Right kidney (tissue), 1 donor: ENCODE data around the gene MYMX.
A peak's percentile ranks its signal among the peaks of the same experiment; 100 is the strongest.

Experiments
- DNase-seq: peaks from one replicate; pipeline ENCODE4 v3.0.0-alpha.2; 2016

Gene MYMX

DNA sequence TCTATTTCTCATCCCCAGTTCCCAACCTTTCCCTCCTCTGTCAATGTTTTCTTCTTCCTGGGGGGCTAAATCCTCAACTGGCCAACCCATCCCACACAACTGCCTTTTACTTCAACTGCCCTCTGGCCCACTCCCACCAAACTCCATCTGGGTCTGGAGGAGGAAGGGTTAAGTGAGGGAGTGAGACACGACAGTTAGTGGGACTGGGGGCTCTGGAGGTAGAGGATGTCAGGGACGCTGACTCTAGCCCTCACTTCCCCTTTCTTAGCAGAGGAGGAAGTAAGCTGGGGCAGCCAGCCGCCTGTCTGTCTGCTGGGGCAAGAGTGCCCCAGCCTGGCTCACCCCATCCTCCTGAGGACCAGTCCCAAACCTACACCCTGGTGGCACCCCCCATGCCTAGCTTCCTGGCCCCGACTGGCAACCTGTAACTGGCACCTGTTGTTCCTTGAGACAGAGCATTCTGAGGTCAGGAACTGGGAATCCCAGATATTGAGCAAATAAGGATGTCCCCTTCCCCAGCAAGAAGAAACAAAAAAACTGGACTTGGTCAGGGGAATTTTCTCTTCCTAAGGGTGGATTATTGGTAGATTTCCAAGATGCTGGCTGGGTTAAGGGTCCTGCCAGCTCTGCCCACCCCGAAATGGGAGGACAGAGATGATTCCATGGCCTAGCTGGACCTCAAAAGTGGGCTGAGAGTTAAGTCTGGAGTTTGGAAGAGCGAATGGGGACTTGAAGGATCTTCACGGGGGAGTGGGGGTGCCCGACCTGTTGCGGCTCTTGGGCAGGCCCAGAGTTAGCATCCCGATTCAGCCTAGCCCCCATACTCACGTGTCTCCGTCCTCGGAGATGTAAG lies 47.7 kb downstream of the MYMX start:
- no peak for DNase-seq

DNA sequence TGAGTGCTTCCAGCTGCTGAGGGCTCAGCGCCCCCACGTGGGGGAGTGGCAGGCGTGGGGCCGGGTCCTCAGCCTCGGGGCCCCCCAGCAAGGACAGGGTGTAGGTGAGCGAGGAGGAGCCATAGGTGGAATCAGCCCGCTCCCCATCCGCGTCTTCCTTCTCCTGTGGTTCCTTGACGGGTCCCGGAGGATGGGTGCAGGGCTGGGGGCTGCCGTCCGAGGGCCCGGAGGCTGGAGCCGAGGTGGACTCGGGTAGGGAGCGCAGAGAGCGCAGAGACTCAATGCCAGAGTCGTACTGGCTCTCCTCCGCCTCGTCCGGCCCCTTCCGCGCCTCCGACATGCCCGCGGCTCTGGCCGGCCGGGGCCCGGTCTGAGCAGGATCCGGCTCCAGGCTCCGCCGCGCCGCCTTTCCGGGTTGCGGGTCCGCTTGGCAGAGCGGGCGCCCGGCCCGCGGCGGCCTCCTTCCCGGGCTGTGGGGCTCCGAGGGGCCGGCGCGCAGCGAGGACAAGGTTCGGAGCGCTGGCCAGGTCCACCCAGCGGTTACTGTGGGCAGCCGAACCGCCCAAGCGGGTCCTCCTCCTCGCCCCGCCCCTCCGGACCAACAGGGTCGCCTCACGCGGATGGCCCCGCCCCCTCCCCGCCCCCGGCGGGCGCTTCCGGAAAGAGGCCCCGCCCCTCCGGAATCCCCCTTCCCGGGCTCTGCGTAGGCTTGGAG lies 48.4 kb downstream of the MYMX start, which contains the start of gene NFKBIE:
Gene NFKBIE (minus strand): TSS at position 545 of the 715 bp plus-strand sequence. CDS start 205 bp downstream, at position 340.
- DNase-seq = peak; percentile 96

DNA sequence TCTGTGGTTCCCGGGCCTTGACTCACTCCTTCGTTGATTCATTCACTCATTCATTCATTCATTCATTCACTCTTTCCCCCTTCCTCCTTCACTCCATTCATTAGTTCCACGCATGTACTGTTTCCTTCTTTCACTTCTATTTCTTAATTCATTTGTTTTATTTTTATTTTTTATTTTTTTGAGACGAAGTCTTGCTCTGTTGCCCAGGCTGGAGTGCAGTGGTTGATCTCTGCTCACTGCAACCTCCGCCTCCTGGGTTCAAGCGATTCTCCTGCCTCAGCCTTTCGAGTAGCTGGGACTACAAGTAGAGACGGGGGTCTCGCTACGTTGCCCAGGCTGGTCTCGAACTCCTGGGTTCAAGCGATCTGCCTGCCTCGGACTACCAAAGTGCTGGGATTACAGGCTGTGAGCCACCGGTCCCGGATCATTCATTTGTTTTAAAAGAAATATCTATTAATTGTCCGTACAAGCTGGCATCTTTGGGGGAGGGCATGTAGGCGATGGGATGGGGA lies 49.1 kb downstream of the MYMX start:
- DNase-seq = no peak

DNA sequence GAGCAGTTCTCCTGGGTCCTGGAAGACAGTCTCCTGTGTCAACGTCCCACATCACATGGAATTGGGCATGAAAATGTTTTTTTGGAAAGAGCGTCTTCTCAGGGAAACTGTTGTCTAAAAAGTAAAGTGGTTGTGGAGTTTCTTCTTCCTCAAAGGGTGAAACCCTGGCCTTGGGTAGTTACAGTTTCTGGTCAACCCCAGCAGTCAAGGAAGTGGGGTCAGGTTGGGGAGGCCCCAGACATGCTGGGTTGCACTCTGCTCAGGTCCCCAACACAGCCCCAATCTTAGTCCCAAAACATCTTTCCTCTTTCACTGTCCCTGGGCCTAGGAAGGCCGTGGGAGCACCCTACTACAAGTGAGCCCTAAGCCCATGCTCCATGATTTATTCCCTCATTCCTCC lies 49.6 kb downstream of the MYMX start:
- no peak for DNase-seq

DNA sequence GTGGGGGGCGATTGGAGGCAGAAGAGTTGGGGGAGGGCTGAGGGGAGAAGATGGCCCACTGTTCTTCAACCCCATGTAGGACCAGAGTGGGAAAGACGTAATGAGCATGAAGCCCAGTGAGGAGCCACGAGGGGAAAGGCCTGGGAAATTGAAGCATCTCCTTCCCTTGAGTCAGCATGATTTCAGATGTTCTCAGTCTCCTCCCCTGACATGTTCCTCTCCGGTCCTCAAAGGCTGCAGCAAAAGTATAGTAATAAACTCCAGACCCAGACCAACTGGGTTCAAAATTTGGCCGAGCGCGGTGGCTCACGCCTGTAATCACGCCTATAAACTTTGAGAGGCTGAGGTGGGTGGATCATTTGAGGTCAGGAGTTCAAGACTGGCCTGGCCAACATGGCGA lies 50.5 kb downstream of the MYMX start:
- DNase-seq = no peak
